K562 (cell line): ENCODE measurements around the gene PRDM16.

Experiments
- ATF3 ChIP-seq, 2 experiments: fragments of 450-650 bp in 1 of 2; sonication (generic) in 1 of 2; formaldehyde crosslinking in 1 of 2; IDR thresholded peaks in 1 of 2; conservative IDR thresholded peaks in 1 of 2; 2 replicates each; pipeline versions ENCODE4 v1.6.1 to v1.8.1; 2016 to 2023; ENCODE audit warnings: mild to moderate bottlenecking in 2 of 2, moderate library complexity in 2 of 2, inconsistent platforms in 1 of 2, missing genetic modification reagents in 1 of 2
- BDP1 ChIP-seq: IDR thresholded peaks from 3 replicates; pipeline ENCODE4 v1.6.1; 2011; ENCODE audit not compliant: insufficient read length, insufficient read depth
- CEBPB ChIP-seq: fragments of 450-650 bp; IDR thresholded peaks from 2 replicates; pipeline ENCODE4 v1.6.1; 2016; ENCODE audit warnings: missing genetic modification characterization, missing compliant biosample characterization
- DNMT1 ChIP-seq: fragments of 450-650 bp; IDR thresholded peaks from 2 replicates; pipeline ENCODE4 v1.6.1; 2016; ENCODE audit warnings: antibody characterized with exemption, mild to moderate bottlenecking
- EZH2 ChIP-seq: IDR thresholded peaks from 2 replicates; pipeline ENCODE4 v1.6.1; 2012; ENCODE audit warnings: low read depth, mild to moderate bottlenecking, inconsistent platforms, low read length, borderline replicate concordance
- POLR2A ChIP-seq: fragments of 450-650 bp; conservative IDR thresholded peaks from 2 replicates; pipeline ENCODE4 v1.6.1; 2016
- POLR2AphosphoS5 ChIP-seq: IDR thresholded peaks from 2 replicates; pipeline ENCODE4 v1.6.1; 2011; ENCODE audit warnings: mild to moderate bottlenecking, low read depth, low read length, moderate library complexity; ENCODE audit not compliant: control insufficient read depth, insufficient read depth
- SPI1 ChIP-seq: IDR thresholded peaks from 2 replicates; pipeline ENCODE4 v1.6.1; 2011; ENCODE audit warnings: low read depth, low read length, control low read depth, borderline replicate concordance
- ZNF224 ChIP-seq: sonication (generic); formaldehyde crosslinking; IDR thresholded peaks from 2 replicates; pipeline ENCODE4 v1.8.0; 2022; ENCODE audit warnings: mild to moderate bottlenecking, missing genetic modification reagents
- ZNF274 ChIP-seq: IDR thresholded peaks from 2 replicates; pipeline ENCODE4 v1.6.1; 2011; ENCODE audit warnings: low read depth, mild to moderate bottlenecking, low read length, moderate library complexity, borderline replicate concordance
- ZNF57 ChIP-seq: fragments of 450-650 bp; formaldehyde crosslinking; IDR thresholded peaks from 2 replicates; pipeline ENCODE4 v1.4.0; 2020; ENCODE audit warnings: mild to moderate bottlenecking, moderate library complexity
- TF ChIP-seq, protein P1 (sequence below): IDR thresholded peaks from 2 replicates; pipeline ENCODE4 v1.6.1; 2016; ENCODE audit warnings: missing genetic modification characterization, missing compliant biosample characterization
- TF ChIP-seq, protein P2 (sequence below): fragments of 150-350 bp; IDR thresholded peaks from 2 replicates; pipeline ENCODE4 v1.6.1; 2014; ENCODE audit warnings: low read depth, mild to moderate bottlenecking, low read length, borderline replicate concordance
- TF ChIP-seq, protein P3 (sequence below), 3 experiments: IDR thresholded peaks in 2 of 3; conservative IDR thresholded peaks in 1 of 3; 2 replicates each; pipeline ENCODE4 v1.5.1; 2011 to 2012; ENCODE audit warnings: low read length in 3 of 3, mild to moderate bottlenecking in 3 of 3, control low read depth in 2 of 3, improper control_type of control experiment in 1 of 3, inconsistent platforms in 1 of 3, low read depth in 1 of 3, mixed read lengths in 1 of 3, moderate library complexity in 1 of 3; ENCODE audit not compliant: insufficient read depth in 2 of 3

- no peak for TF ChIP-seq ZNF274
- no peak for TF ChIP-seq BDP1
- no peak for TF ChIP-seq POLR2AphosphoS5
- TF ChIP-seq, protein P1, sequence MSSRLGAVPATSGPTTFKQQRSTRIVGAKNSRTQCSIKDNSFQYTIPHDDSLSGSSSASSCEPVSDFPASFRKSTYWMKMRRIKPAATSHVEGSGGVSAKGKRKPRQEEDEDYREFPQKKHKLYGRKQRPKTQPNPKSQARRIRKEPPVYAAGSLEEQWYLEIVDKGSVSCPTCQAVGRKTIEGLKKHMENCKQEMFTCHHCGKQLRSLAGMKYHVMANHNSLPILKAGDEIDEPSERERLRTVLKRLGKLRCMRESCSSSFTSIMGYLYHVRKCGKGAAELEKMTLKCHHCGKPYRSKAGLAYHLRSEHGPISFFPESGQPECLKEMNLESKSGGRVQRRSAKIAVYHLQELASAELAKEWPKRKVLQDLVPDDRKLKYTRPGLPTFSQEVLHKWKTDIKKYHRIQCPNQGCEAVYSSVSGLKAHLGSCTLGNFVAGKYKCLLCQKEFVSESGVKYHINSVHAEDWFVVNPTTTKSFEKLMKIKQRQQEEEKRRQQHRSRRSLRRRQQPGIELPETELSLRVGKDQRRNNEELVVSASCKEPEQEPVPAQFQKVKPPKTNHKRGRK (tag), result no peak
- TF ChIP-seq POLR2A, result no peak
- no peak for TF ChIP-seq EZH2
- TF ChIP-seq ZNF57, result no peak
- TF ChIP-seq ZNF224 (CRISPR knock-in tag), result no peak
- TF ChIP-seq DNMT1, result no peak
- no peak for TF ChIP-seq SPI1
- TF ChIP-seq ATF3 (IDR thresholded peaks at IDR 0.05), result no peak
- TF ChIP-seq ATF3 (CRISPR knock-in tag; conservative IDR thresholded peaks at IDR 0.05), result no peak
- TF ChIP-seq, protein P2, sequence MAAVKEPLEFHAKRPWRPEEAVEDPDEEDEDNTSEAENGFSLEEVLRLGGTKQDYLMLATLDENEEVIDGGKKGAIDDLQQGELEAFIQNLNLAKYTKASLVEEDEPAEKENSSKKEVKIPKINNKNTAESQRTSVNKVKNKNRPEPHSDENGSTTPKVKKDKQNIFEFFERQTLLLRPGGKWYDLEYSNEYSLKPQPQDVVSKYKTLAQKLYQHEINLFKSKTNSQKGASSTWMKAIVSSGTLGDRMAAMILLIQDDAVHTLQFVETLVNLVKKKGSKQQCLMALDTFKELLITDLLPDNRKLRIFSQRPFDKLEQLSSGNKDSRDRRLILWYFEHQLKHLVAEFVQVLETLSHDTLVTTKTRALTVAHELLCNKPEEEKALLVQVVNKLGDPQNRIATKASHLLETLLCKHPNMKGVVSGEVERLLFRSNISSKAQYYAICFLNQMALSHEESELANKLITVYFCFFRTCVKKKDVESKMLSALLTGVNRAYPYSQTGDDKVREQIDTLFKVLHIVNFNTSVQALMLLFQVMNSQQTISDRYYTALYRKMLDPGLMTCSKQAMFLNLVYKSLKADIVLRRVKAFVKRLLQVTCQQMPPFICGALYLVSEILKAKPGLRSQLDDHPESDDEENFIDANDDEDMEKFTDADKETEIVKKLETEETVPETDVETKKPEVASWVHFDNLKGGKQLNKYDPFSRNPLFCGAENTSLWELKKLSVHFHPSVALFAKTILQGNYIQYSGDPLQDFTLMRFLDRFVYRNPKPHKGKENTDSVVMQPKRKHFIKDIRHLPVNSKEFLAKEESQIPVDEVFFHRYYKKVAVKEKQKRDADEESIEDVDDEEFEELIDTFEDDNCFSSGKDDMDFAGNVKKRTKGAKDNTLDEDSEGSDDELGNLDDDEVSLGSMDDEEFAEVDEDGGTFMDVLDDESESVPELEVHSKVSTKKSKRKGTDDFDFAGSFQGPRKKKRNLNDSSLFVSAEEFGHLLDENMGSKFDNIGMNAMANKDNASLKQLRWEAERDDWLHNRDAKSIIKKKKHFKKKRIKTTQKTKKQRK, result no peak
- TF ChIP-seq CEBPB (tag), result no peak
- TF ChIP-seq, protein P3, sequence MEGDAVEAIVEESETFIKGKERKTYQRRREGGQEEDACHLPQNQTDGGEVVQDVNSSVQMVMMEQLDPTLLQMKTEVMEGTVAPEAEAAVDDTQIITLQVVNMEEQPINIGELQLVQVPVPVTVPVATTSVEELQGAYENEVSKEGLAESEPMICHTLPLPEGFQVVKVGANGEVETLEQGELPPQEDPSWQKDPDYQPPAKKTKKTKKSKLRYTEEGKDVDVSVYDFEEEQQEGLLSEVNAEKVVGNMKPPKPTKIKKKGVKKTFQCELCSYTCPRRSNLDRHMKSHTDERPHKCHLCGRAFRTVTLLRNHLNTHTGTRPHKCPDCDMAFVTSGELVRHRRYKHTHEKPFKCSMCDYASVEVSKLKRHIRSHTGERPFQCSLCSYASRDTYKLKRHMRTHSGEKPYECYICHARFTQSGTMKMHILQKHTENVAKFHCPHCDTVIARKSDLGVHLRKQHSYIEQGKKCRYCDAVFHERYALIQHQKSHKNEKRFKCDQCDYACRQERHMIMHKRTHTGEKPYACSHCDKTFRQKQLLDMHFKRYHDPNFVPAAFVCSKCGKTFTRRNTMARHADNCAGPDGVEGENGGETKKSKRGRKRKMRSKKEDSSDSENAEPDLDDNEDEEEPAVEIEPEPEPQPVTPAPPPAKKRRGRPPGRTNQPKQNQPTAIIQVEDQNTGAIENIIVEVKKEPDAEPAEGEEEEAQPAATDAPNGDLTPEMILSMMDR (IDR thresholded peaks at IDR 0.05 in 2 of 3, conservative IDR thresholded peaks at IDR 0.05 in 1 of 3; ENCODE audit: insufficient read depth in 2 of 3, low read depth in 1 of 3, low read length in 3 of 3), result no peak
Observed at GRCh38 chr1:3311711-3312110, 242.7 kb downstream of the PRDM16 start.
